GM23338 (cell line): Measurements from ENCODE around the gene PMP22. TPM values are rescaled to one million over a fixed set of nuclear protein-coding genes. Genes with fewer than 3 reads are reported as not detected.

ENCODE experiments used
- ATAC-seq: fragments of 200-7000 bp; cut with Tn5 transposase; 3 replicates; pipeline ENCODE4 v1.9.1; 2020
- DNase-seq: peaks from one replicate; pipeline ENCODE4 v3.0.0-alpha.2; 2015; ENCODE audit warnings: low spot score
- H2AFZ ChIP-seq: fragments of 200-600 bp; sonication (generic); 2 replicates; pipeline ENCODE4 v1.8.0; 2016; ENCODE audit warnings: antibody characterized with exemption, mild to moderate bottlenecking, moderate library complexity
- H3F3A ChIP-seq: fragments of 200-600 bp; sonication (generic); replicated peaks from 2 replicates; pipeline ENCODE4 v1.8.0; 2017; ENCODE audit warnings: antibody characterized with exemption, mixed run types, low read depth
- H3K27ac ChIP-seq: fragments of 200-600 bp; sonication (generic); 2 replicates; pipeline ENCODE4 v1.6.1; 2016; ENCODE audit warnings: low read depth
- H3K27me3 ChIP-seq: fragments of 200-600 bp; sonication (generic); 2 replicates; pipeline ENCODE4 v1.8.0; 2016; ENCODE audit warnings: mild to moderate bottlenecking, mixed run types, moderate library complexity; ENCODE audit not compliant: insufficient read depth
- H3K36me3 ChIP-seq: fragments of 200-600 bp; sonication (generic); 2 replicates; pipeline ENCODE4 v1.8.0; 2016; ENCODE audit warnings: mild to moderate bottlenecking; ENCODE audit not compliant: insufficient read depth
- H3K4me1 ChIP-seq: fragments of 200-600 bp; sonication (generic); 2 replicates; pipeline ENCODE4 v1.8.0; 2016; ENCODE audit warnings: mild to moderate bottlenecking, moderate library complexity; ENCODE audit not compliant: insufficient read depth
- H3K4me2 ChIP-seq: fragments of 200-600 bp; sonication (generic); 2 replicates; pipeline ENCODE4 v1.7.1; 2017; ENCODE audit warnings: mixed run types
- H3K4me3 ChIP-seq: fragments of 200-600 bp; sonication (generic); 2 replicates; pipeline ENCODE4 v1.6.1; 2016; ENCODE audit warnings: mixed run types
- H3K79me2 ChIP-seq: fragments of 200-600 bp; sonication (generic); replicated peaks from 2 replicates; pipeline ENCODE4 v1.8.0; 2017; ENCODE audit warnings: mild to moderate bottlenecking; ENCODE audit not compliant: insufficient read depth
- H3K9me2 ChIP-seq: fragments of 200-600 bp; sonication (generic); 2 replicates; pipeline ENCODE4 v1.8.0; 2017; ENCODE audit not compliant: insufficient read depth
- H4K20me1 ChIP-seq: fragments of 200-600 bp; sonication (generic); replicated peaks from 2 replicates; pipeline ENCODE4 v1.8.0; 2017; ENCODE audit warnings: mild to moderate bottlenecking; ENCODE audit not compliant: insufficient read depth
- H3K27ac Mint-ChIP-seq: 2 replicates; pipeline ENCODE4 v1.8.0; 2020; ENCODE audit warnings: inconsistent platforms, mild to moderate bottlenecking, moderate library complexity, mixed read lengths
- H3K27me3 Mint-ChIP-seq: 3 replicates; pipeline ENCODE4 v1.8.0; 2022; ENCODE audit warnings: low read depth, mild to moderate bottlenecking, moderate library complexity, mixed read lengths, inconsistent platforms; ENCODE audit not compliant: insufficient read depth, poor library complexity
- H3K36me3 Mint-ChIP-seq: 3 replicates; pipeline ENCODE4 v1.8.0; 2021; ENCODE audit warnings: low read depth, mild to moderate bottlenecking, inconsistent platforms, moderate library complexity, mixed read lengths
- H3K4me1 Mint-ChIP-seq: 3 replicates; pipeline ENCODE4 v1.8.0; 2020; ENCODE audit warnings: mild to moderate bottlenecking, inconsistent platforms, mixed read lengths
- H3K4me3 Mint-ChIP-seq: 3 replicates; pipeline ENCODE4 v1.8.0; 2021; ENCODE audit warnings: moderate library complexity, mild to moderate bottlenecking, inconsistent platforms, mixed read lengths
- H3K9me3 Mint-ChIP-seq: 3 replicates; pipeline ENCODE4 v1.8.0; 2020; ENCODE audit warnings: moderate library complexity, mild to moderate bottlenecking, inconsistent platforms, mixed read lengths
- CREB1 ChIP-seq: fragments of 250-450 bp; sonication (Bioruptor Pico); IDR thresholded peaks from 2 replicates; pipeline ENCODE4 v1.5.0; 2020; ENCODE audit warnings: low read depth, mild to moderate bottlenecking, moderate library complexity
- CTCF ChIP-seq, 2 experiments: fragments of 200-600 bp in 1 of 2; sonication (generic) in 1 of 2; conservative IDR thresholded peaks; 2 replicates each; pipeline versions ENCODE4 v1.5.1 to v1.6.1; 2016 to 2017; ENCODE audit warnings: antibody characterized with exemption in 2 of 2, low read depth in 2 of 2, mild to moderate bottlenecking in 2 of 2, moderate library complexity in 1 of 2
- EZH2phosphoT487 ChIP-seq: fragments of 200-600 bp; sonication (generic); IDR thresholded peaks from one replicate; pipeline ENCODE4 v1.8.1; 2018; ENCODE audit warnings: antibody characterized with exemption; ENCODE audit not compliant: unreplicated experiment
- JUNB ChIP-seq: IDR thresholded peaks from one replicate; pipeline ENCODE4 v1.6.1; 2016; ENCODE audit warnings: antibody characterized with exemption; ENCODE audit not compliant: unreplicated experiment
- POLR2AphosphoS5 ChIP-seq: IDR thresholded peaks from 2 replicates; pipeline ENCODE4 v1.6.1; 2016; ENCODE audit warnings: antibody characterized with exemption, low read depth
- STAT1 ChIP-seq: IDR thresholded peaks from one replicate; pipeline ENCODE4 v1.6.1; 2016; ENCODE audit warnings: antibody characterized with exemption; ENCODE audit not compliant: unreplicated experiment
- ZNF114 ChIP-seq: fragments of 250-450 bp; sonication (Bioruptor Pico); IDR thresholded peaks from 2 replicates; pipeline ENCODE4 v1.5.0; 2020; ENCODE audit warnings: mild to moderate bottlenecking, moderate library complexity
- ZNF462 ChIP-seq: fragments of 250-450 bp; sonication (Bioruptor Pico); IDR thresholded peaks from 2 replicates; pipeline ENCODE4 v1.5.0; 2020; ENCODE audit warnings: mild to moderate bottlenecking, moderate library complexity
- polyA plus RNA-seq: library from polyadenylated mRNA; unstranded; fragments of >200 nt; fragmentation: Nextera tagmentation; extraction: Ambion mirVana; gene quantifications from 2 replicates; pipeline ENCODE4 v1.2.1, GENCODE V29; 2016
- total RNA-seq: library from RNA; depleted of rRNA; stranded (reverse); fragments of >200 nt; shearing (Covaris generic); gene quantifications from 2 replicates; pipeline ENCODE4 v1.2.3, GENCODE V29; 2014

Gene PMP22
- total and polyA plus RNA-seq, 2 experiments from 2014 or later, result 1.2 to 2.2 TPM

GRCh38 chr17:15309793-15310192, 44.7 kb upstream of the PMP22 start:
- H3K4me2 ChIP-seq, result no peak overlapping the region
- Mint-ChIP-seq H3K4me3 (no peak overlapping the region), H3K27ac (no peak overlapping the region), H3K27me3 (peaks cover 2% of the 10 kb centered on the region), H3K36me3 (no peaks in the 10 kb centered on the region), H3K4me1 (peaks cover 2% of the 10 kb centered on the region), H3K9me3 (no peaks in the 10 kb centered on the region)
- no peaks in the 10 kb centered on the region for H3K79me2 ChIP-seq
- H2AFZ ChIP-seq, result no peak overlapping the region
- no peak for ATAC-seq
- H3K36me3 ChIP-seq, result no peaks in the 10 kb centered on the region
- 0 out of 2 replicates have a peak, but pooled peaks cover 3% of the 10 kb centered on the region for H3K9me2 ChIP-seq
- H4K20me1 ChIP-seq, result no peaks in the 10 kb centered on the region
- H3F3A ChIP-seq, result no peaks in the 10 kb centered on the region
- no peak overlapping the region for H3K27ac ChIP-seq
- no peak for TF ChIP-seq POLR2AphosphoS5
- no peak for TF ChIP-seq CREB1 (CRISPR knock-in tag)
- H3K4me3 ChIP-seq, result no peak overlapping the region
- H3K4me1 ChIP-seq, result no peaks in the 10 kb centered on the region
- DNase-seq, result no peak
- H3K27me3 ChIP-seq, result no peaks in the 10 kb centered on the region

- Mint-ChIP-seq H3K27me3 (peaks cover under 1% of the 10 kb centered on the region), H3K4me3 (no peak overlapping the region), H3K4me1 (peaks cover 2% of the 10 kb centered on the region; the same call in 2 of the 3 replicates), H3K9me3 (no peaks in the 10 kb centered on the region), H3K27ac (no peak overlapping the region), H3K36me3 (no peaks in the 10 kb centered on the region)
- Histone ChIP-seq H3F3A (no peaks in the 10 kb centered on the region), H3K4me3 (no peak overlapping the region), H3K4me1 (no peaks in the 10 kb centered on the region), H3K36me3 (no peaks in the 10 kb centered on the region), H3K27me3 (no peaks in the 10 kb centered on the region), H4K20me1 (no peaks in the 10 kb centered on the region), H3K4me2 (no peak overlapping the region), H3K9me2 (0 out of 2 replicates have a peak, but pooled peaks cover 3% of the 10 kb centered on the region), H3K79me2 (no peaks in the 10 kb centered on the region), H3K27ac (no peak overlapping the region), H2AFZ (no peak overlapping the region)
- DNase-seq (no peak), ATAC-seq (no peak)
- no peak for TF ChIP-seq STAT1
- TF ChIP-seq POLR2AphosphoS5, result no peak
These were observed 44.1 kb upstream of the PMP22 start for GRCh38 chr17:15309236-15309635.

DNA sequence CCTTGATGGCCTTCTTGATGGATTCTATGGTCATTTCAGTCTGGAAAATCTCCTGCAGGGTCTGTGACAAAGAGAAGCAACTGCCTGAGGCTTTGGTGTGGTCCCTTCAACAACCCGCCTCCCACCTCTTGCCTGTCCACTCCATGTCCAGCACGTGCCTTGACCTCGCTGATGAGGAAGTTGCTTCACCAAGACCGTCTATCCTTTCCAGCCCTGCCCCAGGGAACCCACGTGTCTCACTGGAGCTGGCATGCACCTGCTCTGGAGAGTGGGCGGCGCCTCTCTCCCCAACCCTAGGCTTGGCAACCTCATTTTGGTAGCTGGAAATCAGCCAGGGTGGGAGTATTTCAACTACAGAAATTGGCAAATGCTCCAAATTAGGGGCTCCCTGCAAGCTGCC, 43.6 kb upstream of the PMP22 start:
- Mint-ChIP-seq H3K27ac (no peak overlapping the region), H3K27me3 (peaks cover 2% of the 10 kb centered on the region), H3K36me3 (no peaks in the 10 kb centered on the region), H3K9me3 (no peaks in the 10 kb centered on the region), H3K4me3 (no peak overlapping the region), H3K4me1 (peaks cover 2% of the 10 kb centered on the region; the same call in 2 of the 3 replicates)
- Histone ChIP-seq H3K27me3 (no peaks in the 10 kb centered on the region), H4K20me1 (no peaks in the 10 kb centered on the region), H3K9me2 (0 out of 2 replicates have a peak, but pooled peaks cover 3% of the 10 kb centered on the region), H3F3A (no peaks in the 10 kb centered on the region), H2AFZ (no peak overlapping the region), H3K79me2 (no peaks in the 10 kb centered on the region), H3K4me2 (no peak overlapping the region), H3K4me1 (no peaks in the 10 kb centered on the region), H3K27ac (no peak overlapping the region), H3K4me3 (no peak overlapping the region), H3K36me3 (no peaks in the 10 kb centered on the region)
- ATAC-seq (no peak), DNase-seq (no peak)
- TF ChIP-seq EZH2phosphoT487 (no peak), JUNB (no peak), CTCF (conservative IDR thresholded peaks at IDR 0.05; ENCODE audit: low read depth in 2 of 2) (no peak), CREB1 (CRISPR knock-in tag) (no peak), ZNF114 (CRISPR knock-in tag) (no peak), ZNF462 (CRISPR knock-in tag) (no peak)
